ENCODE data around the gene HAVCR1.

DNA sequence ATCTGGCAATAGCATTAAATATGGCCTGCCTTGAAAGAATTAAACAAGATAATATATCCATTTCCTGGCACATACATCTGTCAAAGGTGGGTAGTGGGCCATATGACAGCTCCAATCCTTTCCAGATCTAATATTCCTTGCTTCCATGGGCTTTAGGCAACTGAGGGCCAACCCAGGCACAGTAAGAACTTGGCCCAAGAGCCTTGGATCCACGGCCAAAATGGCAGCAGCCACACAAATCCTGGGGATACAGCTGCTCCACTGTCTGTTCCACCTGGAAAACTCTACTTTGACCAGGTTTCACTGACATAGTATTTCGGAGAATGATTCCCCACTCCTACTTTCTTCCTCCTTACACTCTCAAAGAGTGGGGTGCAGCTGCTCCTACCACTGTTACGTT lies 13.3 kb downstream of the HAVCR1 start:
- TF ChIP-seq ATF1 (CRISPR knock-in tag; IDR thresholded peaks at IDR 0.05), result no peak
- no peak for TF ChIP-seq RAD51 (IDR thresholded peaks at IDR 0.05; ENCODE audit: borderline replicate concordance)
- TF ChIP-seq, protein P1, sequence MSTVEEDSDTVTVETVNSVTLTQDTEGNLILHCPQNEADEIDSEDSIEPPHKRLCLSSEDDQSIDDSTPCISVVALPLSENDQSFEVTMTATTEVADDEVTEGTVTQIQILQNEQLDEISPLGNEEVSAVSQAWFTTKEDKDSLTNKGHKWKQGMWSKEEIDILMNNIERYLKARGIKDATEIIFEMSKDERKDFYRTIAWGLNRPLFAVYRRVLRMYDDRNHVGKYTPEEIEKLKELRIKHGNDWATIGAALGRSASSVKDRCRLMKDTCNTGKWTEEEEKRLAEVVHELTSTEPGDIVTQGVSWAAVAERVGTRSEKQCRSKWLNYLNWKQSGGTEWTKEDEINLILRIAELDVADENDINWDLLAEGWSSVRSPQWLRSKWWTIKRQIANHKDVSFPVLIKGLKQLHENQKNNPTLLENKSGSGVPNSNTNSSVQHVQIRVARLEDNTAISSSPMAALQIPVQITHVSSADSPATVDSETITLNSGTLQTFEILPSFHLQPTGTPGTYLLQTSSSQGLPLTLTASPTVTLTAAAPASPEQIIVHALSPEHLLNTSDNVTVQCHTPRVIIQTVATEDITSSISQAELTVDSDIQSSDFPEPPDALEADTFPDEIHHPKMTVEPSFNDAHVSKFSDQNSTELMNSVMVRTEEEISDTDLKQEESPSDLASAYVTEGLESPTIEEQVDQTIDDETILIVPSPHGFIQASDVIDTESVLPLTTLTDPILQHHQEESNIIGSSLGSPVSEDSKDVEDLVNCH (CRISPR knock-in tag; IDR thresholded peaks at IDR 0.05), result no peak
- no peak for TF ChIP-seq KLF9 (CRISPR knock-in tag; IDR thresholded peaks at IDR 0.05; ENCODE audit: low read depth)
- no peak for TF ChIP-seq POLR2A (IDR thresholded peaks at IDR 0.05; ENCODE audit: insufficient read depth in 1 of 2, low read depth in 2 of 2, low read length in 2 of 2)
- TF ChIP-seq, protein P2, sequence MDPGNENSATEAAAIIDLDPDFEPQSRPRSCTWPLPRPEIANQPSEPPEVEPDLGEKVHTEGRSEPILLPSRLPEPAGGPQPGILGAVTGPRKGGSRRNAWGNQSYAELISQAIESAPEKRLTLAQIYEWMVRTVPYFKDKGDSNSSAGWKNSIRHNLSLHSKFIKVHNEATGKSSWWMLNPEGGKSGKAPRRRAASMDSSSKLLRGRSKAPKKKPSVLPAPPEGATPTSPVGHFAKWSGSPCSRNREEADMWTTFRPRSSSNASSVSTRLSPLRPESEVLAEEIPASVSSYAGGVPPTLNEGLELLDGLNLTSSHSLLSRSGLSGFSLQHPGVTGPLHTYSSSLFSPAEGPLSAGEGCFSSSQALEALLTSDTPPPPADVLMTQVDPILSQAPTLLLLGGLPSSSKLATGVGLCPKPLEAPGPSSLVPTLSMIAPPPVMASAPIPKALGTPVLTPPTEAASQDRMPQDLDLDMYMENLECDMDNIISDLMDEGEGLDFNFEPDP (CRISPR knock-in tag; conservative IDR thresholded peaks at IDR 0.05), result no peak
- no peak for TF ChIP-seq PCBP2 (optimal IDR thresholded peaks at IDR 0.05; ENCODE audit: low read depth, low read length, poor library complexity, severe bottlenecking)
- TF ChIP-seq FLYWCH1 (CRISPR knock-in tag; IDR thresholded peaks at IDR 0.05), result no peak
- no peak for TF ChIP-seq TAF15 (IDR thresholded peaks at IDR 0.05; ENCODE audit: low read depth, low read length, poor library complexity, severe bottlenecking)
- TF ChIP-seq ZNF143 (CRISPR knock-in tag; IDR thresholded peaks at IDR 0.05), result no peak
- TF ChIP-seq, protein P3, sequence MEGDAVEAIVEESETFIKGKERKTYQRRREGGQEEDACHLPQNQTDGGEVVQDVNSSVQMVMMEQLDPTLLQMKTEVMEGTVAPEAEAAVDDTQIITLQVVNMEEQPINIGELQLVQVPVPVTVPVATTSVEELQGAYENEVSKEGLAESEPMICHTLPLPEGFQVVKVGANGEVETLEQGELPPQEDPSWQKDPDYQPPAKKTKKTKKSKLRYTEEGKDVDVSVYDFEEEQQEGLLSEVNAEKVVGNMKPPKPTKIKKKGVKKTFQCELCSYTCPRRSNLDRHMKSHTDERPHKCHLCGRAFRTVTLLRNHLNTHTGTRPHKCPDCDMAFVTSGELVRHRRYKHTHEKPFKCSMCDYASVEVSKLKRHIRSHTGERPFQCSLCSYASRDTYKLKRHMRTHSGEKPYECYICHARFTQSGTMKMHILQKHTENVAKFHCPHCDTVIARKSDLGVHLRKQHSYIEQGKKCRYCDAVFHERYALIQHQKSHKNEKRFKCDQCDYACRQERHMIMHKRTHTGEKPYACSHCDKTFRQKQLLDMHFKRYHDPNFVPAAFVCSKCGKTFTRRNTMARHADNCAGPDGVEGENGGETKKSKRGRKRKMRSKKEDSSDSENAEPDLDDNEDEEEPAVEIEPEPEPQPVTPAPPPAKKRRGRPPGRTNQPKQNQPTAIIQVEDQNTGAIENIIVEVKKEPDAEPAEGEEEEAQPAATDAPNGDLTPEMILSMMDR (CRISPR knock-in tag; IDR thresholded peaks at IDR 0.05), result no peak
- TF ChIP-seq ZSCAN22 (CRISPR knock-in tag; IDR thresholded peaks at IDR 0.05), result no peak
